Measurements from ENCODE around the gene TIRAP.

TIRAP gene

DNA sequence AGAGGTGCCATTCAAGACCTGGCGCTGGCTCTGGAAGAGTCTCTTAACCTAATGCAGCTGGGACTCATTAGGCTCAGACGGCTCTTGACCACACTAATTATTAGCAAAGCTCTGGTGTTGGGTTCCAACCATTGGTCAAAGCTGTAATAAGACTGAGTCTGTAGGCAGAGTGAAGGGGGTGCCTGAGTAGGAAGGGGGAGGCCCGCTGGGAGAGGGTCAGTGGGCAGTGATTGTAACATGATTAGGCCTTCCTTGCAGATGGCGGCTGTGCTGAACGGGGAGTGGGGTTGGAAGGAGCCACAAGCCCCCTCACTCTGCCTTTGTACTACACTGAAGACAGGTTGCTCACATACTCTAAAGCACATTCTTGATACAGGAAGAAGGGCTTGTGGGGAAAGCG lies 19.4 kb upstream of the TIRAP start:
- TF ChIP-seq TAF1 (IDR thresholded peaks at IDR 0.05; ENCODE audit: borderline replicate concordance, insufficient read depth, low read length) (no peak), POLR2AphosphoS5 (IDR thresholded peaks at IDR 0.05; ENCODE audit: low read depth, low read length) (no peak; the same call in 1 of the 2 replicates), SIN3A (IDR thresholded peaks at IDR 0.05; ENCODE audit: borderline replicate concordance, insufficient read depth, low read length) (no peak), FOXP2 (optimal IDR thresholded peaks at IDR 0.05; ENCODE audit: borderline replicate concordance, extremely low read depth, extremely low read length, insufficient read depth) (no peak)
- TF ChIP-seq, protein P1, sequence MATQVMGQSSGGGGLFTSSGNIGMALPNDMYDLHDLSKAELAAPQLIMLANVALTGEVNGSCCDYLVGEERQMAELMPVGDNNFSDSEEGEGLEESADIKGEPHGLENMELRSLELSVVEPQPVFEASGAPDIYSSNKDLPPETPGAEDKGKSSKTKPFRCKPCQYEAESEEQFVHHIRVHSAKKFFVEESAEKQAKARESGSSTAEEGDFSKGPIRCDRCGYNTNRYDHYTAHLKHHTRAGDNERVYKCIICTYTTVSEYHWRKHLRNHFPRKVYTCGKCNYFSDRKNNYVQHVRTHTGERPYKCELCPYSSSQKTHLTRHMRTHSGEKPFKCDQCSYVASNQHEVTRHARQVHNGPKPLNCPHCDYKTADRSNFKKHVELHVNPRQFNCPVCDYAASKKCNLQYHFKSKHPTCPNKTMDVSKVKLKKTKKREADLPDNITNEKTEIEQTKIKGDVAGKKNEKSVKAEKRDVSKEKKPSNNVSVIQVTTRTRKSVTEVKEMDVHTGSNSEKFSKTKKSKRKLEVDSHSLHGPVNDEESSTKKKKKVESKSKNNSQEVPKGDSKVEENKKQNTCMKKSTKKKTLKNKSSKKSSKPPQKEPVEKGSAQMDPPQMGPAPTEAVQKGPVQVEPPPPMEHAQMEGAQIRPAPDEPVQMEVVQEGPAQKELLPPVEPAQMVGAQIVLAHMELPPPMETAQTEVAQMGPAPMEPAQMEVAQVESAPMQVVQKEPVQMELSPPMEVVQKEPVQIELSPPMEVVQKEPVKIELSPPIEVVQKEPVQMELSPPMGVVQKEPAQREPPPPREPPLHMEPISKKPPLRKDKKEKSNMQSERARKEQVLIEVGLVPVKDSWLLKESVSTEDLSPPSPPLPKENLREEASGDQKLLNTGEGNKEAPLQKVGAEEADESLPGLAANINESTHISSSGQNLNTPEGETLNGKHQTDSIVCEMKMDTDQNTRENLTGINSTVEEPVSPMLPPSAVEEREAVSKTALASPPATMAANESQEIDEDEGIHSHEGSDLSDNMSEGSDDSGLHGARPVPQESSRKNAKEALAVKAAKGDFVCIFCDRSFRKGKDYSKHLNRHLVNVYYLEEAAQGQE (IDR thresholded peaks at IDR 0.05; ENCODE audit: insufficient read depth in 1 of 2, low read depth in 2 of 2, low read length in 2 of 2), result no peak

DNA sequence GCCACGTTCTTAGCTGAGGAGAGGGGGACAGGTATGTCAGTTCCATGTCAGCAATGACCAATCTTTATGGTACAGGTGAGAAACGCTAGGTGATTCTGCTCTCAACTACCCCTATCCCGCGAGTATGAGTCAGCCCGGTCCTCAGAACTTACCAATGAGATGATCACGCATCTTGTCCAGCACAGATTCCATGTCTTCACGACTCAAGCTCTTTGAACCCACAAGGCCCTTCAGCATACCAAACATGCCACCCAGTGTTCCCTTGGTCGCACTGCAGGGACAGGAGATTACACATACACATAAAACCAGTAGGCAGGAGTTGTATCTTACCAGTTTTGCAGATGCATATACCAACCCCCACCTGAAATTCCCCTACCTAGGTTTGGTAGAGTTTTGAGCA lies 17.1 kb upstream of the TIRAP start:
- TF ChIP-seq FOXP2 (optimal IDR thresholded peaks at IDR 0.05; ENCODE audit: borderline replicate concordance, extremely low read depth, extremely low read length, insufficient read depth), result no peak
- no peak for TF ChIP-seq TAF1 (IDR thresholded peaks at IDR 0.05; ENCODE audit: borderline replicate concordance, insufficient read depth, low read length)
- no peak; the same call in 1 of the 2 replicates for TF ChIP-seq POLR2AphosphoS5 (IDR thresholded peaks at IDR 0.05; ENCODE audit: low read depth, low read length)
- TF ChIP-seq, protein P1 (IDR thresholded peaks at IDR 0.05; ENCODE audit: insufficient read depth in 1 of 2, low read depth in 2 of 2, low read length in 2 of 2), result no peak
- TF ChIP-seq SIN3A (IDR thresholded peaks at IDR 0.05; ENCODE audit: borderline replicate concordance, insufficient read depth, low read length), result no peak

DNA sequence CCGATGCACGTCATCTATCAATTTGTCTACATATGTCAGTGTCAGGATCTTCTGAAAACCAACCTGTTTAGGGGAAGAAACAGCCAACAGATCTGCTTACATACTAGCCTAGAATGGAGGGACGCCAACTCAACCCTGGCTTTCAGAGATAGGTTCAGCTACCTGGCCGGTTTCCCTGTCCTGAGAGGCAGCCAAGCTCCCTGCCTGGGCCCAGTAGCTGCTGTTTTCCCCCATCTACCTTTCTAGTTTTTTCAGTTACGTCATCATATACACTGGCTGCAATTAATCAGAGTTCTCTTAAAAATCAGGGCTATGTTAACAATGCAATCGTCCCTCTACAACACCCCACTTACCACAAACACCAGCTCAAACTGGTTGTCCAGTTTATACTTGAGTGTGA lies 15.2 kb upstream of the TIRAP start:
- TF ChIP-seq FOXP2 (optimal IDR thresholded peaks at IDR 0.05; ENCODE audit: borderline replicate concordance, extremely low read depth, extremely low read length, insufficient read depth) (no peak), TAF1 (IDR thresholded peaks at IDR 0.05; ENCODE audit: borderline replicate concordance, insufficient read depth, low read length) (no peak), SIN3A (IDR thresholded peaks at IDR 0.05; ENCODE audit: borderline replicate concordance, insufficient read depth, low read length) (no peak), POLR2AphosphoS5 (IDR thresholded peaks at IDR 0.05; ENCODE audit: low read depth, low read length) (no peak)
- TF ChIP-seq, protein P1 (IDR thresholded peaks at IDR 0.05; ENCODE audit: insufficient read depth in 1 of 2, low read depth in 2 of 2, low read length in 2 of 2), result no peak

DNA sequence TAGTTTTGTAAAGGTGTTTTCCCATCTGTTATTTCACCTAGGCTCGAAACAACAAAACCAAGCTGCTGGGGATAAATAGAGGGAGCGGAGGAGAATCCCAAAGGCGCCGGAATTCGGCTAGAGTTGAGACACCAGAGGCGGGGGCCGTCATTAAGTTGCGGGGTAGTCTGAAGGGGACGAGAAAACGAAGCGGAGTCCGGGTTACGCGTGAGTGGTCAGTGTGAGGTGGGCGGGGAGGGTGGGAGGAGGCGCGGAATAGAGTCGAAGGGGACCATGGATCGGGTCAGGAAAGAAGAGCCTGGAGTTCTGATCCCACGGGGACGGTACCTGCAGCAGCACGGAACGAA lies 14.6 kb upstream of the TIRAP start:
- no peak for TF ChIP-seq TAF1 (IDR thresholded peaks at IDR 0.05; ENCODE audit: borderline replicate concordance, insufficient read depth, low read length)
- TF ChIP-seq SIN3A (IDR thresholded peaks at IDR 0.05; ENCODE audit: borderline replicate concordance, insufficient read depth, low read length), result no peak
- TF ChIP-seq FOXP2 (optimal IDR thresholded peaks at IDR 0.05; ENCODE audit: borderline replicate concordance, extremely low read depth, extremely low read length, insufficient read depth), result no peak
- TF ChIP-seq, protein P1 (IDR thresholded peaks at IDR 0.05; ENCODE audit: insufficient read depth in 1 of 2, low read depth in 2 of 2, low read length in 2 of 2), result no peak
- TF ChIP-seq POLR2AphosphoS5 (IDR thresholded peaks at IDR 0.05; ENCODE audit: low read depth, low read length), result no peak

Measured in PFSK-1 (cell line).